WERI-Rb-1 (cell line): ENCODE data around the gene RHBDD1.

Experiments used
- DNase-seq: peaks from one replicate; pipeline ENCODE4 v3.0.0-alpha.2; 2020
- H3K27ac ChIP-seq: fragments of 250-450 bp; sonication (Bioruptor Pico); 2 replicates; pipeline ENCODE4 v1.5.1; 2020; ENCODE audit warnings: mild to moderate bottlenecking, moderate library complexity
- H3K27me3 ChIP-seq: fragments of 250-450 bp; sonication (Bioruptor Pico); 2 replicates; pipeline ENCODE4 v1.5.1; 2021; ENCODE audit warnings: mild to moderate bottlenecking, low read depth, moderate library complexity; ENCODE audit not compliant: insufficient read depth, severe bottlenecking
- H3K36me3 ChIP-seq: fragments of 250-450 bp; sonication (Bioruptor Pico); 2 replicates; pipeline ENCODE4 v1.5.1; 2020; ENCODE audit warnings: mild to moderate bottlenecking, moderate library complexity
- H3K4me3 ChIP-seq: 2 replicates; pipeline ENCODE4 v1.5.1; 2011; ENCODE audit warnings: low read depth, mild to moderate bottlenecking, control low read depth, low read length
- H3K9me3 ChIP-seq: fragments of 250-450 bp; sonication (Bioruptor Pico); 2 replicates; pipeline ENCODE4 v1.5.1; 2021; ENCODE audit warnings: mild to moderate bottlenecking, moderate library complexity; ENCODE audit not compliant: severe bottlenecking
- CTCF ChIP-seq: IDR thresholded peaks from 2 replicates; pipeline ENCODE4 v1.5.1; 2011; ENCODE audit warnings: low read depth, mild to moderate bottlenecking, control low read depth, inconsistent platforms, low read length

Gene RHBDD1

GRCh38 chr2:227010433-227010832, 174.6 kb downstream of the RHBDD1 start:
- DNase-seq: no peak
- Histone ChIP-seq H3K27me3 (no peaks in the 10 kb centered on the region), H3K9me3 (no peaks in the 10 kb centered on the region), H3K4me3 (no peak overlapping the region), H3K27ac (no peak overlapping the region), H3K36me3 (no peaks in the 10 kb centered on the region)
- no peak for TF ChIP-seq CTCF

- no peak for TF ChIP-seq CTCF
- no peaks in the 10 kb centered on the region for H3K9me3 ChIP-seq
- H3K27ac ChIP-seq: no peak overlapping the region
- H3K4me3 ChIP-seq: no peak overlapping the region
- no peaks in the 10 kb centered on the region for H3K36me3 ChIP-seq
- no peak for DNase-seq
- H3K27me3 ChIP-seq: no peaks in the 10 kb centered on the region
Observed at GRCh38 chr2:227013330-227013729, 177.5 kb downstream of the RHBDD1 start.

- DNase-seq: no peak
- no peak overlapping the region for H3K4me3 ChIP-seq
- H3K9me3 ChIP-seq: no peaks in the 10 kb centered on the region
- no peak for TF ChIP-seq CTCF
- H3K27ac ChIP-seq: no peak overlapping the region
- no peaks in the 10 kb centered on the region for H3K36me3 ChIP-seq
- no peaks in the 10 kb centered on the region for H3K27me3 ChIP-seq
Observed at GRCh38 chr2:227013881-227014280, 178.0 kb downstream of the RHBDD1 start.

GRCh38 chr2:227016894-227017293, 181.0 kb downstream of the RHBDD1 start:
- Histone ChIP-seq H3K27ac (no peak overlapping the region), H3K36me3 (no peaks in the 10 kb centered on the region), H3K27me3 (no peaks in the 10 kb centered on the region), H3K9me3 (no peaks in the 10 kb centered on the region), H3K4me3 (no peak overlapping the region)
- no peak for TF ChIP-seq CTCF
- DNase-seq: no peak

GRCh38 chr2:227020416-227020815, 184.6 kb downstream of the RHBDD1 start:
- TF ChIP-seq CTCF: no peak
- Histone ChIP-seq H3K9me3 (no peaks in the 10 kb centered on the region), H3K27ac (no peak overlapping the region), H3K36me3 (no peaks in the 10 kb centered on the region), H3K4me3 (no peak overlapping the region), H3K27me3 (no peaks in the 10 kb centered on the region)
- DNase-seq: no peak

- no peak for DNase-seq
- no peak overlapping the region for H3K27ac ChIP-seq
- H3K36me3 ChIP-seq: no peaks in the 10 kb centered on the region
- TF ChIP-seq CTCF: no peak
- no peaks in the 10 kb centered on the region for H3K27me3 ChIP-seq
- no peaks in the 10 kb centered on the region for H3K9me3 ChIP-seq
- H3K4me3 ChIP-seq: no peak overlapping the region
Observed at GRCh38 chr2:227022608-227023007, 186.8 kb downstream of the RHBDD1 start.
